ENCODE results near the gene COL23A1.

The COL23A1 gene

GRCh38 chr5:178431063-178431781 is 159.0 kb downstream of the COL23A1 start:
- DNase-seq = no peak

GRCh38 chr5:178430186-178431062 is 159.8 kb downstream of the COL23A1 start:
- no peak for DNase-seq

GRCh38 chr5:178429491-178430185 is 160.6 kb downstream of the COL23A1 start:
- no peak for DNase-seq

GRCh38 chr5:178429156-178429468 is 161.1 kb downstream of the COL23A1 start:
- DNase-seq = no peak

DNA sequence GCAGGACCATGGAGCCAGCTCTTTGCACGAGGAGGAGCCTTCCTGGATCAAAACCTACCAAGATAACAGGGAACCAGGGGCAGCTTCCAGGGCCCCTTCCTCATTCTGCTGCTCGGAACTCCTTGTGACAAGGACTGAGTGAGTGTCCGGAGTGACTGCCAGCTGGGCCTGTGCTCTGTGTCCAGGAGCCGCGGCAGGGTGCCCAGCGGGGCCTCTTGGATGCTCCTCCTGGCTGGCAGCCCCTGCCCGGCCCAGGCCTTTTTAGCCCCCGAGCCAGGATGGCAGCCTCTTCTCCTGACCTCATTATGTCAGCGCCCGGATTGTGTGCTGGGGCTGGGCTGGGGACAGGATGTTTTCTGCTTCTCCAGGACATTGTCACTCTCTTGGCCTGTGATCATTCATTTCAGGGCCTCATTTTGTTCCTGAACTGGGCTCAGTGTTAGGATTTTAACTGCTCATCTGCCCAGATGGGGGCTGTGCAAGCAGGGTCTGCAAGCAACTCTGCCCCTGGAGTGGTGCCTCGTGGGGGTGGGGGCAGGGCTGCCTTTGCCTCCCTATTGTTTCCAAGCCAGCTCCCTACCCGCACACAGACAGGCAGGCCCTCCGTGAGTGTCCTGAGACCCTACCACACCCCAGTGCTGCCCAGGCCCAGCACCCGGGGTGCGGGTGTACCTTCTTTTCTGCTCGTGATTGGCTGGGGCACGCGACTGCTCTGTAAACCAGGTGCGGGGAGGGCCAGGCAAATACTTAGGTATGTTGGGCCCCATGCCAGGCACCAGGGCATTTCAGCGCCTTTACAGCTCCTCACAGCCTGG is 161.6 kb downstream of the COL23A1 start:
- no peak for DNase-seq

GRCh38 chr5:178427576-178428197 is 162.5 kb downstream of the COL23A1 start:
- DNase-seq = no peak

- DNase-seq = no peak
Observed at GRCh38 chr5:178426326-178427130, 163.7 kb downstream of the COL23A1 start.

DNA sequence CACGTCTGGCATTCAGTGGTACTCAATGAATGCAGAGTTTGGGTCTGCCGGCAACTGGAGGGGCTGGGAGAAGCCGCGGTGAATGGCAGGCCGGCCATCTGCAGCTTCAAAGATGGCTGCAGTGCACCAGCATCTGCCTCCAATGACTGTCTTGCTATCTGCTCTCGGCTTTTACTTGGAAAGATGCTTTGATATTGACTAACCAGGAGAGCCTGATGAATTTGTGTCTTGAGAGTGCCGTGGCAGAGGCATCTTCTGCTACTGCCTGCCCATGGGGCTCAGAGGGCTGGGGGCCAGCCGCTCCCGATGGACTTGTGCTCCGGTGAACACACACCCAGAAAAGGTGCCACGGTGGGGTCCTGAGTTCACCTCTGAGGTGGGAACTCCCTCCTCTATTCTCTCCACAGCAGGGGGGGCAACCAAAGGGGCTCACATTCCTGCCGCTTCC is 164.5 kb downstream of the COL23A1 start:
- DNase-seq = no peak

DNA sequence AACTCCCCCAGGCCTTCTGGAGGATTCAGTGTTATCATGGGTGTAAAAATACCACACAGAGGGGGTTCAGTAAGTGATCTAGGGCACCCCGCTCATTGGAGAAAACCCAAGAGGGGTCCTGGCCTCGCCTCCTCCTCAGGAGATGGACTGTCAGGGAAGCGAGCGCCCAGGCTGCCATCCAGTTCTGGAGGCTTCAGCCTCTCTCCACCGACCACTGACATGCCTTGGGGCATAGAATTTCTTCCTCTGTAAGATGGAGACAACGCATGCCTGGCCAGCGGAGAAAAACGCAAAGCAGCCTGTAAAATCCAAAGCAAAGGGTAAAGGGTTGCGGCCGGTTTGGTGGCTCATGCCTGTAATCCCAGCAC is 165.4 kb downstream of the COL23A1 start:
- DNase-seq = no peak

DNA sequence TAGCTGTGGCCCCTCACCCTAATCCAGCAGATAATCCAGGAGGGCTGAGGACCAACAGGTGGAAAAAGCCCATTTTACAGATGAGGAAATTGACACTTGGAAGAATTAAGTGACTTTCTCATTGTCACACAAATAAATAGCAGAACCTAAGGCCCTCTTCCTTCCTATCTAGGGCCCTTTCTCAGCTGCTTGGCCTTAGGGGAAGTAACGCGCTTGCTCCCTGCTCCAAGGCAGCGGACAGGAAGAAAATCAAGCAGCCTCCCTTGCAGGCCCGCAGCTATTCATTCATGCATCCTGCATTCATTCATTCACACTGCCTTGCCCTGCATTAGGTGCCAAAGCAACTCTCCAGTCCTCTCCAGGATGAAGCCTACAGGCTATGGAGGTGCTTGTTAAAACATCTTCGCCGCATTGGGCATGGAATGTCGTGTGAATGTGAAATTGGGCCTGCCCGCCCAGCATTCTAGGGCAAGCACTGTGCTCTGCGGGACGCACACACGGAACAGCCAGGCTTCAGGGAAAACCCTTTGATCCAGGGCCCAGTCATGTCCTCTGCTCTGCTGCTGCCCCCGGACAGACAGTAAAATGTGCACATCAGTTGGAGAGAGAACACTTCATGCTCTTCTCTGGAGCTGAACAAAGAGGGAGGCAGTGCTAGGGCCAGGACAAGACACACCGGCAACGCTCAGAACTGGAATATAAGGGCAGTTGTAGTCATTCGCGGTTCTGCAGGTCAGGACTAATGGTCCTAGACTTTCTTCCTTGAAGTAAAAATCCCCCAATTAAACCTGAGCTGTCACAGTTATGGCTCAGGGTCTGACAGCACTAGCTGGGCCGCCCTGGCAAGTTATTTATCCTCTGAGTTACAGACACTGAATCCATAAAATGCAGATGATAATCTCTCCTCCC is 166.0 kb downstream of the COL23A1 start:
- no peak for DNase-seq

DNA sequence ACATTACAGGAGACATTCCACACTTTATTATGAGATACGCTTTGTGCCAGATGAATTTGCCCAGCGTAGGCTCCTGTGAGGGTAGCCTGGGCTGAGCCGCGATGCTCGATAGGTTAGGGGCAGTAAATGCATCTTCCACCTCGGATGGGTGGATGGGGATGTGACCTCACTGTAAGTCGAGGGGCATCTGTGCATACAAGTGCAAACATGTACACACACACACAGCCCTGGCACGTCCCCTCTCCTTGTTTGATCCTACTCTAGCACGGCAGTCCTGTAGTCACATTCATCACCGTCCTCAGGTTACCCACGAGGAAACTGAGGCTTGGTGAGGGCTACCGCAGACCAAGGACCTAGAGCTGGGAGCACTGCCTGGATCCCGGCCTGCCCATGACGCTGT is 166.8 kb downstream of the COL23A1 start:
- no peak for DNase-seq

DNA sequence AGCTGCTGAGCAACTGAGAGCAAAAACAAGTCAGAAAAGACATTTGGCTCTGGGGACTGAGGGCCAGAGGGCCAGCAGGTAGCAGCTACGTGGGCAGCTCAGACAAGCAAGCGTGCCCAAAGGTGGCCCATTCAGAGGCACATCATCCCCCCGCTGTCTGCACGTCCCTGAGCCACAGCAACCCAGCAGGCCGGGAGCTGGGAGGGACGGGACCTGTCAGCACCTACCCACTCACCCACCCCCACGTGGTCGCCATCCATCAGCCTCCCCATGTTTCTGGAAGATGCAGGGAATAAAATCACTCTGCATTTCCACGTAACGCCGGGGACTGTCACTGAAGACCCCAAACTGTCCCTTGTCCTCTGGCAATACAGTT is 167.8 kb downstream of the COL23A1 start:
- no peak for DNase-seq

DNA sequence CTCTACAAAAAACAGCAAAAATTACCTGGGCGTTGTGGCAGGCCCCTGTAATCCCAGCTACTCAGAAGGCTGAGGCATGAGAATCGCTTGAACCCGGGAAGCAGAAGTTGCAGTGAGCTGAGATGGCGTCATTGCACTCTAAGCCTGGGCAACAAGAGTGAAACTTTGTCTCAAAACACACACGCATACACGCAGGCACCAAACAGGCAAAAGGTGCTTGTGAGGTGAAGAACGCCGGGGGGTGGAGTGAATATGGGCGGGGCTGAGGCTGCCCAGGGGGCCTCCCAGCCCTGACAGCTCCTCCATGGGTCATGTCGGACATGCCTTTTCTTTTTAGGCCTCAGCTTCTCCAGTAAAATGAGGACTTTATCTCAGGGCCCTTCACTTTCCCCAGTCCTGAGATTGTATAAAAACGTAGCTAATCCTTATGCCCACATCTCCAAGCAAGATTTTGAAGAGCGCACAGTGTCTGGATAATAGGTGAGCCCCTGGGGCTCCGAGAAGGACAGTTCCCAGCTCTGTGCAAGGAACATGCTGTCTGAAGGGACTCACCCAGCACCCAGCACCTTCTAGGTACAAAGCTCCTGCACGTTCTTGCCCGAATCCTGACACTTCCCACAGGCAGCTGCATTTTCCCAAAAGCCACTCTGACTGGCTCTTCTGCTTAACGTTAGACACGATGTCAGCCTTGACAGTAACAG is 168.3 kb downstream of the COL23A1 start:
- no peak for DNase-seq

DNA sequence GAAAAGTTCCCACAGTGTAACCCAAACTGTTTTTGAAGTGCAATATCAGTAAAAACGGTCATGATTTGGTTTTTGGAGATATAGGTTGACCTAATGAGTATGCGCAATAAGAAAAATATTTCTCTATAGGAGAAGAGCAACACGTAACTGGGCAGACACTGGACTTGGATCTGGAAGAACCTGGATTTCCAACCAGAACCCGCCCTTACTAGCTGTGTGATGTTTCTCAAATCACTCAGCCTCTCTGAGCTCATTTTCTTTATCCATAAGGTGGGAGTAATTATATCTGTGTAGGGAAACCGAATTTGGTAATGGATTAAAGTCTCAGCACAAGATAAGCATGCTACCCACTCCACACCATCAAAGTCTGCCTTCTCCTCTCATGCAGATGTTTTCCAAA is 169.1 kb downstream of the COL23A1 start:
- no peak for DNase-seq

- no peak for DNase-seq
Observed at GRCh38 chr5:178420354-178420781, 169.8 kb downstream of the COL23A1 start.

DNA sequence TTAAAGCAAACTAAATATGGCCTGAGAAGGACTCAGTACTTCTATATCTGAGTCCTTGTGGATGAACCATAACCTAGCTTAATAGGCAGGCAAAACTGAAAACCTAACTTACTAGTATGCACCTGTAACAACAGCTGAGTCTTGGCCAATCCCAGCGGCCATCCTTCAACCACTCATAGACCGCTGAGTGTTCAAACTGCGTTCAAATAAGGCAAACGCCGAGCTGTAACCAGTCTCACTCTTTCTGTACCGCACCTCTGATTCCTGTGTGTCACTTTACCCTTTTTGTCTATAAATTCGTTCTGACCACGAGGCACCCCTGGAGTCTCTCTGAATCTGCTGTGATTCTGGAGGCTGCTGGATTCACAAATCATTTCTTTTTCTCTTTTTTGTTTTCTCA is 170.5 kb downstream of the COL23A1 start:
- no peak for DNase-seq

- DNase-seq = no peak
Observed at GRCh38 chr5:178419196-178419595, 171.0 kb downstream of the COL23A1 start.

DNA sequence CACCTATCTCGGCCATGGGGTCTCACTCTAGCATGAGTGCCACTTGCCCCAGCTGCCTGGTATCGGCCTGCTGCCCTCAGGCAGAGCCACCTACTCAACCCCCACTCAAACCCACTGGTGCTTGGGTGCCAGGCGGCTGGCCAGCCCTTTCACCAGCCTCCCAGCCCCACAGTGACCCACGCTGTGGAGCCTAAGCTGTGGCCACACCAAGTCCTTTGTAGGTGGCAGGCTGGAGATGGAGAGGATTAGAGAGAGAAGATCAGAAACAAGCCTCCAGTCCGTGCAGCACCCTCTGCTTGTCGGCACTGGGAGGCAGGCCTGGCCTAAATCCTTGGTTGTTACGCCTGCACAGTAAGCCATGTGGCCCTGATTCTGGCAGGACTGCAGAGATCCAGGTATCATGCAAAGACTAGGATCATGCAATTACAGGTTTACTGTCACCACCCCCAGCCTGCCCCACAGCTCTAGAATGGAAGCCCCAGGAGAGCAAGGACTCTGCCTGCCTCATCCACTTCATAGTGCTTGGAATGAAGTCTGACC is 171.7 kb downstream of the COL23A1 start:
- DNase-seq = no peak

GRCh38 chr5:178418031-178418430 is 172.2 kb downstream of the COL23A1 start:
- no peak for DNase-seq

All from OCI-M1 (cell line).